Keratinocyte (primary cell): ENCODE data around the gene SMCO2.

Source experiments
- EZH2 ChIP-seq: IDR thresholded peaks from one replicate; pipeline ENCODE4 v1.6.1; 2012; ENCODE audit warnings: inconsistent platforms, mild to moderate bottlenecking, low read length, moderate library complexity
- TF ChIP-seq, protein P1 (sequence below), 3 experiments: IDR thresholded peaks in 1 of 3; conservative IDR thresholded peaks in 1 of 3; optimal IDR thresholded peaks in 1 of 3; 2 replicates in 2 of 3; 3 replicates in 1 of 3; pipeline versions ENCODE3 to v1.5.1; 2011; ENCODE audit warnings: low read length in 3 of 3, mild to moderate bottlenecking in 3 of 3, moderate library complexity in 2 of 3, control low read depth in 1 of 3, inconsistent platforms in 1 of 3; ENCODE audit not compliant: insufficient read depth in 2 of 3; ENCODE audit errors: extremely low read depth in 1 of 3

DNA sequence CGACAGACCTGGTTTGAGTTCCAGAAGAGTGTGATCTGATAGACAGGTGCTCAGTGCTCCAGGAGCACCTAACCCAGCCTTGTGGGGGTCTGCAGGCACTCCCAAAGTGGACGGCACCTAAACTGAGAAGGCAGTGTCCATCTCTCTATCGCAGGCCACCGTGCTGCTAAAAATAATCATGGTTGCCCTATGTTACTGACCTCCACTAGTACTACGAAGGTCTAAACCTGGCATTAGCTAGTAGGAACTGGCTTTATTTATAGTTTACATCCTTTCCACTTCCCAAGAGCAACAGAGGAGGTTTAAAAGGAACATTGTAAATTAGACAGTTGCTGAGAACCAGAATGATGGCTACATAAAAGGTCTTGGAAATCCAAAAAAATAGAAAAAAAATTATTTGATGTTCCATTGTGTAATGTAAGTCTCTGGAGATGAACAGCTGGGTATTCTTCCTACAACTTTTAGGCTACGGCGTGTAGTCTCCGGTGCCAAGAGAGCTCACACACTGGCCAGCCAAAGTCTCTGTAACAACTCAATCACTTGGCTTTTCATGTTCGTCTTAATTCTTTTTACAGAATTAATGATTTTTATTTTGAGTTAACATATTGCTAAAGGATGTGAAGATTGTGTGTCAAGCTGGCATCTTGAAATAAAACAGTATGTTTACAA lies 104.8 kb downstream of the SMCO2 start:
- TF ChIP-seq, protein P1, sequence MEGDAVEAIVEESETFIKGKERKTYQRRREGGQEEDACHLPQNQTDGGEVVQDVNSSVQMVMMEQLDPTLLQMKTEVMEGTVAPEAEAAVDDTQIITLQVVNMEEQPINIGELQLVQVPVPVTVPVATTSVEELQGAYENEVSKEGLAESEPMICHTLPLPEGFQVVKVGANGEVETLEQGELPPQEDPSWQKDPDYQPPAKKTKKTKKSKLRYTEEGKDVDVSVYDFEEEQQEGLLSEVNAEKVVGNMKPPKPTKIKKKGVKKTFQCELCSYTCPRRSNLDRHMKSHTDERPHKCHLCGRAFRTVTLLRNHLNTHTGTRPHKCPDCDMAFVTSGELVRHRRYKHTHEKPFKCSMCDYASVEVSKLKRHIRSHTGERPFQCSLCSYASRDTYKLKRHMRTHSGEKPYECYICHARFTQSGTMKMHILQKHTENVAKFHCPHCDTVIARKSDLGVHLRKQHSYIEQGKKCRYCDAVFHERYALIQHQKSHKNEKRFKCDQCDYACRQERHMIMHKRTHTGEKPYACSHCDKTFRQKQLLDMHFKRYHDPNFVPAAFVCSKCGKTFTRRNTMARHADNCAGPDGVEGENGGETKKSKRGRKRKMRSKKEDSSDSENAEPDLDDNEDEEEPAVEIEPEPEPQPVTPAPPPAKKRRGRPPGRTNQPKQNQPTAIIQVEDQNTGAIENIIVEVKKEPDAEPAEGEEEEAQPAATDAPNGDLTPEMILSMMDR (optimal IDR thresholded peaks at IDR 0.05 in 1 of 3, IDR thresholded peaks at IDR 0.05 in 1 of 3, conservative IDR thresholded peaks at IDR 0.05 in 1 of 3; ENCODE audit: extremely low read depth in 1 of 3, insufficient read depth in 2 of 3, low read length in 3 of 3) = no peak
- no peak for TF ChIP-seq EZH2
